Aorta (tissue), 5 donors: ENCODE data around the gene FBN3. TPM values are rescaled to one million over a fixed set of nuclear protein-coding genes. Genes with fewer than 3 reads are reported as not detected.

Experiments
- ATAC-seq: fragments of 200-7000 bp; cut with Tn5 transposase; one replicate; pipeline ENCODE4 v1.9.1; 2022; ENCODE audit warnings: moderate library complexity; ENCODE audit not compliant: low FRiP score
- DNase-seq, 2 donors: peaks; one replicate each; pipeline ENCODE4 v3.0.0-alpha.2; 2020
- H3K27ac ChIP-seq, 2 donors: one replicate each; pipeline ENCODE4 v1.5.1; 2013; ENCODE audit warnings: low read length in 2 of 2, mild to moderate bottlenecking in 2 of 2, moderate library complexity in 2 of 2, control low read depth in 1 of 2, inconsistent platforms in 1 of 2, low read depth in 1 of 2
- H3K27me3 ChIP-seq, 2 donors: one replicate each; pipeline ENCODE4 v1.6.1; 2013; ENCODE audit warnings: control low read depth in 1 of 2, low read length in 1 of 2, mild to moderate bottlenecking in 1 of 2, moderate library complexity in 1 of 2; ENCODE audit not compliant: insufficient read depth in 2 of 2, control insufficient read depth in 1 of 2
- H3K36me3 ChIP-seq, 2 donors: one replicate each; pipeline ENCODE4 v1.6.1; 2013; ENCODE audit warnings: control low read depth in 1 of 2, low read length in 1 of 2, mild to moderate bottlenecking in 1 of 2; ENCODE audit not compliant: insufficient read depth in 2 of 2, control insufficient read depth in 1 of 2
- H3K4me1 ChIP-seq, 2 donors: one replicate each; pipeline ENCODE4 v1.6.1; 2013; ENCODE audit warnings: low read length in 2 of 2, control low read depth in 1 of 2, mild to moderate bottlenecking in 1 of 2, moderate library complexity in 1 of 2; ENCODE audit not compliant: insufficient read depth in 2 of 2, control insufficient read depth in 1 of 2
- H3K4me3 ChIP-seq, 2 donors: one replicate each; pipeline ENCODE4 v1.5.1; 2013; ENCODE audit warnings: low read length in 2 of 2, control low read depth in 1 of 2, mild to moderate bottlenecking in 1 of 2
- H3K9me3 ChIP-seq: one replicate; pipeline ENCODE4 v1.6.1; 2013; ENCODE audit warnings: mild to moderate bottlenecking, low read length; ENCODE audit not compliant: control insufficient read depth
- WGBS, 2 donors: extraction: QIAGEN DNeasy Blood & Tissue Kit; methylation state at CpG; one replicate each; pipeline ENCODE4 v1.1.7; 2013; 5-methylcytosine and 5-hydroxymethylcytosine counted together
- intact Hi-C, 2 donors: fragments of 100-400 bp; cut with DNase I; formaldehyde crosslinking; loops; one replicate each; pipeline versions ENCODE4 v1.14.2 to v1.15.0; 2022
- polyA plus RNA-seq, 2 donors: library from polyadenylated mRNA; stranded (reverse); fragments of 200-250 nt; gene quantifications; one replicate each; pipeline ENCODE4 v1.2.3, GENCODE V29; 2013
- total RNA-seq, 2 donors: library from RNA; stranded (reverse); fragmentation: NEBNext Ultra II Directional; extraction: Animal tissue kit (Norgen Biotek cat#: 25700); gene quantifications; one replicate each; pipeline ENCODE4 v1.2.1, GENCODE V29; 2021
- donor health status: healthy with polysubstance abuse.
- donor health status: Bipolar disorder and iron deficiency.
- donor health status: DM: no; HTN: no; CAD: no.
- donor health status: DM: no; HTN: no; CAD: no.
- donor health status: DM: yes; HTN: yes; CAD: no.

FBN3 gene
- total and polyA plus RNA-seq, 4 donors = not detected

DNA sequence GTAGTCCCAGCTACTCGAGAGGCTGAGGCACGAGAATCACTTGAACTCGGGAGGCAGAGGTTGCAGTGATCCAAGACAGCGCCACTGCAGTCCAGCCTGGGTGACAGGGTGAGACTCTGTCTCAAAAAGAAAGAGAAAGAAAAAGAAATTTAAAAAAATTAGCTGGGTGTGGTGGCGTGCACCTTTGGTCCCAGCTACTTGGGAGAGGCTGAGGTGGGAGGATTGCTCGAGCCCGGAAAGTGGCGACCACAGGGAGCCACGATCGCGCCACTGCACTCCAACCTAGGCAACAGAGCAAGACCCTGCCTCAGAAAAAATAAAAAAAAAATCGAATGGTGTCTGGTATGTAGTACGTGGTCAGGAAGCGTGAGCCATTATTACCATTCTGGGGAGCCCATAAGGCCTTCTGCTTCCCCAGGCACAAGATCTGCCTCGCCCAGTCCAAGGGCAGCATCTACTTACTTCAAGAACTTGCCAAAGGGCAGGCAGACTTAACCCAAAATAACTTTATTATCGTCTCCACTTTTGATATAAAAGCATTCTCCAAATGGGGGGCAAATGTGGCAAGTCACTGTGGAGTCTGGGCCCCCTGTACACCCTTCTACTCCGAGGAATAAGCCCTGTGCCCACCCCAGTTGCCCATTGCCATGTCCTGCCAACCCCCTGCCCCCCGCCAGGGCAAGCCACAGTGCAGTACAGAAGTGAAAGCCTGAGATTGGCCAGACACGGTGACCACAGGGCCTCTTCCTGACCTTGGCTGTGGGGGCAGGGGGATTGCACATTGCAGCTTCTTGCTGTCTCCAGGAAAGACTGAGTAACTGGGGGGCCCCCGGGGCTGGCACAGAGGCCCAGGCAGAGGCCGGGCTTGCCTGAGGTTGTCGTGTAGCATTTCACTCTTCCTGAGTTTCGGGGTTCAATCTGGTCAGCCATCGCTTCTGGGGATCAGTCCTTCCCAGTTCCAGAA is 84.2 kb downstream of the FBN3 start:
- Histone ChIP-seq H3K36me3 (no peaks in the 10 kb centered on the region), H3K4me1 (no peaks in the 10 kb centered on the region), H3K4me3 (no peak overlapping the region), H3K9me3 (peaks cover 7% of the 10 kb centered on the region), H3K27me3 (no peaks in the 10 kb centered on the region), H3K27ac (no peak overlapping the region)
- 83 to 87% methylated on average over 22 to 24 of the region's 24 CpGs for WGBS, 2 donors
- intact Hi-C loops = no loop called here
- ATAC-seq = no peak
- DNase-seq = no peak

- Histone ChIP-seq H3K36me3 (no peaks in the 10 kb centered on the region), H3K4me3 (no peak overlapping the region), H3K4me1 (no peaks in the 10 kb centered on the region), H3K27me3 (no peaks in the 10 kb centered on the region), H3K9me3 (no peaks in the 10 kb centered on the region), H3K27ac (no peak overlapping the region)
- DNase-seq (no peak), ATAC-seq (no peak)
- WGBS, 2 donors = 78 to 86% methylated on average over 7 of the region's 7 CpGs
- intact Hi-C loops = no loop called here
Observed at GRCh38 chr19:8057545-8058270, 91.7 kb downstream of the FBN3 start.

DNA sequence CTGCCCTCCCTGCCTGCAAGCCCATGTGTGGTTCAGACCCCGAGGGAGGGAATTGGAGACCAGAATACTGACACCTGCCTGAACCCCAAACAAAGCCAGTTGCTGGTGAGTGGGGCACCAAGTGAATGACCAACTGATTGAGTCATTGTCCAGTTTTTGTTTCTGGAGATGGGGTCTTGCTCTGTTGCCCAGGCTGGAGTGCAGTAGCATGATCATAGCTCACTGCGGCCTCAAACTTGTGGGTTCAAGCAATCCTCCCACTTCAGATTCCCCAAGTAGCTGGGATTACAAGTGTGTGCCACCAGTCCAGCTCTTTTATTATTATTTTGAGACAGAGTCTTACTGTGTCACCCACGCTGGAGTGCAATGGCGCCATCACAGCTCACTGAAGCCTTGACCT is 92.9 kb downstream of the FBN3 start:
- no peaks in the 10 kb centered on the region for H3K4me1 ChIP-seq
- no peak for ATAC-seq
- H3K9me3 ChIP-seq = no peaks in the 10 kb centered on the region
- H3K36me3 ChIP-seq = no peaks in the 10 kb centered on the region
- H3K27me3 ChIP-seq = no peaks in the 10 kb centered on the region
- intact Hi-C loops = no loop called here
- DNase-seq = no peak
- WGBS, 2 donors = 88 to 94% methylated on average over 4 of the region's 4 CpGs
- no peak overlapping the region for H3K27ac ChIP-seq
- no peak overlapping the region for H3K4me3 ChIP-seq

- Histone ChIP-seq H3K36me3 (no peaks in the 10 kb centered on the region), H3K27me3 (no peaks in the 10 kb centered on the region), H3K4me1 (no peaks in the 10 kb centered on the region), H3K9me3 (no peaks in the 10 kb centered on the region), H3K4me3 (no peak overlapping the region), H3K27ac (no peak overlapping the region)
- DNase-seq (no peak), ATAC-seq (no peak)
- intact Hi-C loops = no loop called here
- 52 to 57% methylated on average over 9 of the region's 9 CpGs for WGBS, 2 donors
Observed at GRCh38 chr19:8054169-8054568, 95.2 kb downstream of the FBN3 start.

GRCh38 chr19:8052464-8052859 is 96.9 kb downstream of the FBN3 start, which contains the start of gene CCL25:
CCL25 (plus strand) TSS chr19:8052760; CDS start chr19:8053050, 290 bp downstream.
- Histone ChIP-seq H3K4me3 (no peak within 1 kb of the TSS), H3K27me3 (no peaks in the 10 kb centered on the region), H3K27ac (no peak within 1 kb of the TSS), H3K4me1 (no peaks in the 10 kb centered on the region), H3K9me3 (no peaks in the 10 kb centered on the region), H3K36me3 (no peaks in the 10 kb centered on the region)
- intact Hi-C loops = no loop called here
- DNase-seq = no peak
- ATAC-seq = no peak
- WGBS, 2 donors = 75% methylated on average over 7 of the region's 7 CpGs

DNA sequence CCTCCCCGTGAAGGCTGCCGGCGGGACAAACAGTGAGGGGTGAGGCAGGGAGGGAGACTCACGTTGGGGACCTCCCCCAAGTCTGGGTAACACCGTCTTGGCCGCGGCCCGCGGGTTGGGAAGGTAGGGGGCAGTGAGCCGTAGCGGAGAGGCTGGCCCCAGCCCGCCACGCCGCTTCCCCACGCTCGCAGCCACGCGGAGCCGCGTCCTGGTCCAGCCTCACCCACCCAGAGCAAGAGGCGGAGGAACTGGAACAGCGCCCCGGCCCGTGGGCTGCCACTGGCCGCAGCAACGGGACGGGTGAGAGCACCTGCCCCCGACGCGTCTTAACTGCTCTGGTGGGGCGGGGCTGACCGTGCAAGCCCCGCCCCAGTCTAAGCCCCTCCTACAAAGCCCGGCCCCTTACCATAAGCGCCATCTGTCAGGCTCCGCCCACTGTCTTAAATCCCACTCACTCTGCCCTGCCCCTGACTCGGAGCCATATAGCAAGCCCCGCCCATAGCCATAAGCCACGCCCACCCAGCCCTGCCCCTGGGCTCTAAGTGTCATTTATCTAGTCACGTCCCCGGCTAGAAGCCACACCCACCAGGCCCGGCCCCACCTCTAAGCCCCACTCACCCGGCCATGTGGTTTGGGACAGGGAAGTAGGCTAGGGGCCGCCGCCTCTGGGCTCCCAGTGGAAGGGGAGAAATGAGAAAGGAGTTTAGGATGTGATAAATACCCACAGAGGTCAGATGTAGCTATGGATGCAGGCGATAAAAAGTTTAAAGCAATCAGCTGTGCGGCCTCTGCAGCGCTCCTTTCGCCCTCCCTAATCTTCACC is 98.9 kb downstream of the FBN3 start:
- H3K36me3 ChIP-seq = no peaks in the 10 kb centered on the region
- peak; percentile 70 for ATAC-seq
- DNase-seq = peak; percentile 91 to 94
- no peaks in the 10 kb centered on the region for H3K9me3 ChIP-seq
- no peak overlapping the region for H3K4me3 ChIP-seq
- 8% methylated on average over 41 to 49 of the region's 49 CpGs for WGBS, 2 donors
- intact Hi-C loops = no loop called here
- H3K27ac ChIP-seq = no peak overlapping the region
- no peaks in the 10 kb centered on the region for H3K4me1 ChIP-seq
- no peaks in the 10 kb centered on the region for H3K27me3 ChIP-seq

- no peaks in the 10 kb centered on the region for H3K4me1 ChIP-seq
- intact Hi-C loops = no loop called here
- no peaks in the 10 kb centered on the region for H3K36me3 ChIP-seq
- no peaks in the 10 kb centered on the region for H3K27me3 ChIP-seq
- H3K27ac ChIP-seq = no peak overlapping the region
- no peaks in the 10 kb centered on the region for H3K9me3 ChIP-seq
- 65 to 76% methylated on average over 2 to 3 of the region's 3 CpGs for WGBS, 2 donors
- no peak for ATAC-seq
- DNase-seq = no peak
- no peak overlapping the region for H3K4me3 ChIP-seq
Observed at GRCh38 chr19:8046569-8047165, 102.7 kb downstream of the FBN3 start.

GRCh38 chr19:8045872-8046568 is 103.4 kb downstream of the FBN3 start:
- ATAC-seq = no peak
- no peak for DNase-seq
- no peak overlapping the region for H3K4me3 ChIP-seq
- H3K9me3 ChIP-seq = no peaks in the 10 kb centered on the region
- no peaks in the 10 kb centered on the region for H3K4me1 ChIP-seq
- intact Hi-C loops = no loop called here
- no peaks in the 10 kb centered on the region for H3K27me3 ChIP-seq
- 68% methylated on average over 10 of the region's 10 CpGs for WGBS, 2 donors
- H3K36me3 ChIP-seq = no peaks in the 10 kb centered on the region
- no peak overlapping the region for H3K27ac ChIP-seq
